Measurements from ENCODE around the gene RALY.
"Not testable (repeated sequence)": the region's sequence is repeated elsewhere in the genome, so short reads cannot be mapped to it uniquely, and the experiment has no call there.

The RALY gene

DNA sequence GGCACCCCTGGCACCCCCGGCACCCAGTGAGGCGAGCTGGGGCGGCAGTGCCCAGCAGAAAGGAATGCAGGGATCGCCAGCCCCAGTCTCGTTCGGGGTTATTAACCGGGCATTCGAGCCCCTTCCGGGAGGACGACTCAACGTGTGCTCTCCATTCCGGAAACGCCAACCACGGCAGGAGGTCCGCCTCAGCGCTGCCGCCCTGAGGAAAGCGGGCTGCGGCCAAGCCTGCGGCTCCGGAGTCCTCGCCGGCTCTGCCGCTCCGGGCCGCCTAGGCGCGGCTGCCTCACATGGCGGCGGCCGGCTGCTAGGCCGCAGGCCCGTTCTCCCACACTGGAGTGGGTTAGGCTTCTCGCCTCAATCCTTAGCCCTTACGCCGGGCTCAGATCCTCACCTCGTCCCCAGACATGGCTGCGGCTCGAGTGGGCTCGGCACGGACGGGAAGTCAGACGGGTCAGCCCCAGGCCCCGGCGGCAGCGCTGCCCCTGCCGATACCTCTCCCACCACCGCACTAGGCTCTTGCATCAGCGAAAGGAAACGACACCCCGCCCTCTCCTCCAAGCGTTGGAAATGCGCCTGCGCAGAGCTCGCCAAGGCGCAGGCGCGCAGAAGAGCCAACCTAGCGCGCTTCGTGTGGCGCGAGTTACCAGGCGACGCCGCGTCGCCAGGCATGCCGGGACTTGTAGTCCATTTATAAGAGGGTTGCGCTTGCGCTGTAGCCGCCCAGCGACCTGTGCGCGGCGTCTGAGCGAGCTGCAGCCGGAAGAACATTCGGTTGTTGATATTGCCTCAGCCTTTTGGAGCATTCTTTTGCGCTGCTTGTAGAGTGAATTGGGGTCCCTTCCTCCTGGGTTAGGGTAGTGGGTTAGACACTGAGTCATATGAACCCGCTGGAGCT is 118.2 kb downstream of the RALY start, which contains the start of gene EIF2S2:
TSS of gene EIF2S2 (minus strand) at position 542 of the 898 bp plus-strand sequence. CDS start at position 409, 133 bp downstream.
- peak; percentile 91 for DNase-seq

DNA sequence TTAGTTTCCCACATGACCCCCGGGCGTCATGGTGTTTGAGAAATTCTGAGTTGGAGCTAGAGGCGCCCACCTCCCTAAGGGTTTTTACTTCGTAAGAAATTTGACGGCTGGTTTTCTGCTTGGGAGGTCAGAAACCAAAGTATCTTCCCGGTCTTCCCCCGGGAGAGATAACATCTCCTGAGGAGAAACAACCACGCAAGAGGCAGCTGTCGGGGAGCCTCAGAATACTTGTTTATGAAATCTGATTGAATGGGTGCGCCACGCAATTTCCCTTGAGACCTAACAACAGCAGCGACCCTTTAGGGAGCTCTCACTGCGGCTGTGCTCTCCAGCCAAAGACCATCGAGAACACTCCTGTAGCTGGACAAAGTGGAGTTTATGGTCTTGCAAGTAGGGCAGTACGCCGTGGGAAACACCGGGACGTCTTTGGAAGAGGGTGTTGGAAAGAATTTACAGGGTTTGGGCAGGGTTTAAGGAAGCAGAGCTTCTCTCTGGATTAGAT is 118.9 kb downstream of the RALY start:
- peak; percentile 22 for DNase-seq

DNA sequence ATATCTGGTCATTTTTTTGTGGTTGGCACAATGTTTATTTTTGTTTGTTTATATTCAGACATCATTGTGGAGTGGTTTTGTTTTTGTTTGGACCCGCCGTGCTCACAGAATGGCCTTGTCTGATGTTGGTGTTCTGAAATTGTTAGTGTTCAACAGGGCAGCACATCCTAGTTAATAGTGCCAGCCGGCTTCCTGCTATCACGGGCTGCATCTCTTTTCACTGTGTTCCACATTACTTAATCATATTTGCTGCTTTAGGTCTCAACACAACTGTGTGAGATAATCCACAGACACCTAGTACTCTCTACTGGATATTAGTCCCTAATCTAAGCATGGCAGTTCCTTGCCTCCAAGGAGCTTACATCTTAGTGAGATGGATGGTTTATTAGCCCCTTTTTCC is 121.1 kb downstream of the RALY start:
- no peak for DNase-seq

DNA sequence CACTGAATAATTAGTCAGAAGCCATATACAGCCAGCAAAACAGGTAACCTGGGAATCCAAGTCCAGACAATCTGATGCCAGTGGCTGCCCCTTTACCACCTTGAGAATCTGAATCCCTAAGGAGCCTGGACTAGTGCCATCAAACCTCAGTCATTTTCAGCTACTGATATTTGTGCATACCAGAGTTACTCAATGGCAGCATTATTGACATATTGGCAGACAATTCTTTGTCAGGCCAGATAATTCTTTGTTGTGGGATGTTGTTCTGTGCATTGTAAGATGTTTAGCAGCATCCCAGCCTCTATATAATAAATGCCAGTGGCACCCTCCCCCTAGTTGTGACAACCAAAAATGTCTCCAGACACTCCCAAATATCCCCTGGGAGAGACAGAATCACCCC is 121.5 kb downstream of the RALY start:
- no peak for DNase-seq

DNA sequence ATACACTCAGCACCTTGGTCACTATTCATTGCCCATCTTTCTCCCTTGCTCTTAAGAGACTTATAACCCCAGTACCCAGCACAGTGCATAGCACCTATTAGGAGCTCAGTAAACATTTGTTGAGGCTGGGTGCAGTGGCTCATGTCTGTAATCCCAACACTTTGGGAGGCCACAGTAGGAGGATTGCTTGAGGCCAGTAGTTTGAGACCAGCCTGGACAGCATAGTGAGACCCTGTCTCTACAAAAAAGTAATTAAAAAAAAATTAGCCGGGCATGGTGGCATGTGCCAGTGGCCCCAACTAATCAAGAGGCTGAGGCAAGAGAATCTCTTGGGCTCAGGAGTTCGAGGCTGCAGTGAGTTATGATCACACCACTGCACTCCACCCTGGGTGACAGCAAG is 126.5 kb downstream of the RALY start:
- DNase-seq, result no peak

DNA sequence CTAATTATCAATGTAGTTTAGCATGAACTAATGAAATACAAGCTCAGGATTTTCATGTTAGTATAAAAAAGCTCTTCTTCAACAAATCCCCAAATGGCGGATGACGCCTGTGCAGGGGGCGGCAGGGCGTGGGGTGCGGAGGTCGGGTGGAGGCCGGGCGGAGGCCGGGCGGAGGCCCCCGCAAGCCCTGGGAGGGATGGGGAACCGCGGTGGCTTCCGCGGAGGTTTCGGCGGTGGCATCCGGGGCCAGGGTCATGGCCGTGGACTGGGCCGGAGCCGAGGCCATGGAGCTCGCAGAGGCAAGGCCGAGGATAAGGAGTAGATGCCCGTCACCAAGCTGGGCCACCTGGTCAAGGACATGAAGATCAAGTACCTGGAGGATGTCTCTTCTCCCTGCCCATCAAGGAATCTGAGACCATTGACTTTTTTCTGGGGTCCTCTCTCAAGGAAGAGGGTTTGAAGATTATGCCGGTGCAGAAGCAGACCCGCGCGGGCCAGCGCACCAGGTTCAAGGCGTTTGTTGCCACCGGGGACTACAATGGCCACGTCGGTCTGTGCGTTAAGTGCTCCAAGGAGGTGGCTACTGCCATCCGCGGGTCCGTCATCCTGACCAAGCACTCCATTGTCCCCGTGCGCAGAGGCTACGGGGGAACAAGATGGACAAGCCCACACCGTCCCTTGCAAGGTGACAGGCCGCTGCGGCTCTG is 128.7 kb downstream of the RALY start:
- DNase-seq, result no peak

DNA sequence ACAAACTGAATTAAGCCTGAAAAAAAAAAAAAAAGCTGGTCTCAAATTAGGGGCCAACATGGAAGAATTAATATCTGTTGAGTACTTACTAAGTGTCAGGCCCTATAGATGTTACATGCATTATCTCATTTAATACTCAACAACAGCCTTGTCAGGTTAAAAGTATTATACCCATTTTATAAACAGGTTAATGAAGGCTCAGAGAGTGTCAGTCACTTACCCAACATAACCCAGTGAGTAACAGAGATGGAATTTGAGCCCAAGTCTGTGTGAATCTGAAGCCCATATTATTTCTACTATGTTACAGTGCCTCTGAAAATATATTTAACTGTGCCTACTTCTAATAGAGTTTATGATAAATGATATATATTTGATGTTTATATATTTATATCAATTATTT is 129.6 kb downstream of the RALY start:
- DNase-seq, result no peak

DNA sequence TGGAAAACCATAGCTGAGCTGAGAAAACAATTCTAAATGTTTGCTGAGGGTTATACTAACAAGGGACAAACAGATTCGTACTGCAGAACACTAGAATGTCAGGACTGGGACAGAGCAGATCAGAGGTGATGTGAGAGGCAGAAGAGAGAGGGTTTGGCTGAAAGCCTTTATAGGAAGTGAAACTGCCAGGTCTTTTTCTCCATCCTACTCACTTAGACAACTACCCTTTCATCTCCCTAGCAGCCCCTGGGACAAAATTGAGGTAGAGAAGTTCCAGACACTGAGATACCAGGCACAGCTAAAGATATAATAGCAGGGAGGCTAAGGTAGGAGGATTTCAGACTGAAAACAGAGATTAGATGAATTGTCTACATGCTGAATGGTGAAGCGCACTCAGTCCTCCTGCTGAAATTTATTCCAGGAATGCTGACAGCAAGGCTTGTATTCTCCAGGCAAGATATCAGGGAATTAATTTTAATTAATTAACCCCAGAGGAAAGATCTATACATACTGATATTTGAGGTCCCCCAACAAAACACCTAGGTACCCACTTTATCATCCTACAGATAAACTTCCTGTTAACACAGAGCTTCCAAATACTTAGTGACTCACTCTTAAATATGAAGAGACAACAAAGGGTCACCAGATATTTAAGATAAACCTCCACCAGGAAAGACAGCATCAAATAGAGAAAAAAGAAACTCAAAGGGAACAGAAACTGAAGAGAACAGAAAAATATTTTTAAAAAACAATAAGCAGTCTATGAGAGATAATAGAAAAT is 130.9 kb downstream of the RALY start:
- DNase-seq, result no peak

DNA sequence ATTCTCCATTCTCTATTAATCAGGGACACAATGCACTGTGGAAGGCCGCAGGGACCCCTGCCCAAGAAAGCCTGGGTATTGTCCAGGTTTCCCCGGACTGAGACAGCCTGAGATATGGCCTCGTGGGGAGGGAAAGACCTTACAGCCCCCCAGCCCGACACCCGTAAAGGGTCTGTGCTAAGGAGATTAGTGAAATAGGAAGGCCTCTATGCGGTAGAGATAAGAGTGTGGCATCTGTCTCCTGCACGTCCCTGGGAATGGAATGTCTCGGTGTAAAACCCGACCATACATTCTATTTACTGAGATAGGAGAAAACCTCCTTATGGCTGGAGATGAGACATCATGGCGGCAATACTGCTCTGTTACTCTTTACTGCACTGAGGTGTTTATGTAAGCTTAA is 134.1 kb downstream of the RALY start:
- no peak for DNase-seq

DNA sequence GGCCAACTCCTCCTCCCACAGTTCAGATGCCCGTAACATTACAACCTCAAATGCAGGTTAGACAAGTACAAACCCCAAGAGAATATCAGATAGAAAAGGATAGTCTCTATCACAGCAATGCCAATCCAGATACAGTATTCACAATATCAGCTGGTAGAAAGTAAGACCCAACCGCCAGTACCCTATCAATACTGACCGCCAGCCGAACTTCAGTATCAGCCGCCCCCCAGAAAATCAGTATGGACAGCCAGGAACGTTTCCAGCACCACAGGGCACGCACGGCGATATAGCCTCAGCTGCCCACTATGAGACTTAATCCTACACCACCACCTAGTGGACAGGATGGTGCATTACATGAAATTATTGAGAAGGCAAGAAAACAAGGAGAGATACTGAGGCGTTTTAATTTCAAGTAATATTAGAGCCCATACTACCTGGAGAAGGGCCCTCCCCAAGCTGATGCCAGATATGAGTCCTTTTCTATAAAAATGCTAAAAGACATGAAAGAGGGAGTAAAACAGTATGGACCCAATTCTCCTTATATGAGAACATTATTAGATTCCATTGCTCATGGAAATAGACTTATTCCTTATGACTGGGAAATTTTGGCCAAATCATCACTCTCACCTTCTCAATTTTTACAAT is 135.9 kb downstream of the RALY start:
- peak; percentile 21 for DNase-seq

DNA sequence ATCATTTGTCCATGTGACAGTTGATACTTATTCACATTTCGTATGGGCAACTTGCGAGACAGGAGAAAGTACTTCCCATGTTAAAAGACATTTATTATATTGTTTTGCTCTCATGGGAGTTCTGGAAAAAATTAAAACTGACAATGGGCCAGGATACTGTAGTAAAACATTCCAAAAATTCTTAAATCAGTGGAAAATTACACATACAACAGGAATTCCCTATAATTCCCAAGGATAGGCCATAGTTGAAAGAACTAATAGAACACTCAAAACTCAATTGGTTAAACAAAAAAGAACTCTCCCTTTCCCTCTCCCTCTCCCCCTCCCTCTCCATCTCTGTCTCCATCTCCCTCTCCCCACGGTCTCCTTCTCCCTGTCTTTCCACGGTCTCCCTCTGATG is 137.8 kb downstream of the RALY start:
- DNase-seq, result no peak

DNA sequence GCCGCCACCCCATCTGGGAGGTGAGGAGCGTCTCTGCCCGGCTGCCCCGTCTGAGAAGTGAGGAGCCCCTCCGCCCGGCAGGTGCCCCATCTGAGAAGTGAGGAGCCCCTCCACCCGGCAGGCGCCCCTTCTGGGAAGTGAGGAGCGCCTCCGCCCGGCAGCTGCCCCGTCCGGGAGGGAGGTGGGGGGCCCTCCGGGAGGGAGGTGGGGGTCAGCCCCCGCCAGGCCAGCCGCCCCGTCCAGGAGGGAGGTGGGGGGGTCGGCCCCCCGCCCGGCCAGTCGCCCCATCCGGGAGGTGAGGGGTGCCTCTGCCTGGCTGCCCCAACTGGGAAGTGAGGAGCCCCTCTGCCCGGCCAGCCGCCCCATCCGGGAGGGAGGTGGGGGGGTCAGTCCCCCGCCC is 138.8 kb downstream of the RALY start:
- not testable (repeated sequence) for DNase-seq

DNA sequence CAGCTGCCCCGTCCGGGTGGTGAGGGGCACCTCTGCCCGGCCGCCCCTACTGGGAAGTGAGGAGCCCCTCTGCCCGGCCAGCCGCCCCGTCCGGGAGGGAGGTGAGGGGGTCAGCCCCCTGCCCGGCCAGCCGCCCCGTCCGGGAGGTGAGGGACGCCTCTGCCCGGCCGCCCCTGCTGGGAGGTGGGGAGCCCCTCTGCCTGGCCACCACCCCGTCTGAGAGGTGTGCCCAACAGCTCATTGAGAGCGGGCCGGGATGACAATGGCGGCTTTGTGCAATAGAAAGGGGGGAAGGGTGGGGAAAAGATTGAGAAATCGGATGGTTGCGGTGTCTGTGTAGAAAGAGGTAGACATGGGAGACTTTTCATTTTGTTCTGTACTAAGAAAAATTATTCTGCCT is 139.2 kb downstream of the RALY start:
- not testable (repeated sequence) for DNase-seq

DNA sequence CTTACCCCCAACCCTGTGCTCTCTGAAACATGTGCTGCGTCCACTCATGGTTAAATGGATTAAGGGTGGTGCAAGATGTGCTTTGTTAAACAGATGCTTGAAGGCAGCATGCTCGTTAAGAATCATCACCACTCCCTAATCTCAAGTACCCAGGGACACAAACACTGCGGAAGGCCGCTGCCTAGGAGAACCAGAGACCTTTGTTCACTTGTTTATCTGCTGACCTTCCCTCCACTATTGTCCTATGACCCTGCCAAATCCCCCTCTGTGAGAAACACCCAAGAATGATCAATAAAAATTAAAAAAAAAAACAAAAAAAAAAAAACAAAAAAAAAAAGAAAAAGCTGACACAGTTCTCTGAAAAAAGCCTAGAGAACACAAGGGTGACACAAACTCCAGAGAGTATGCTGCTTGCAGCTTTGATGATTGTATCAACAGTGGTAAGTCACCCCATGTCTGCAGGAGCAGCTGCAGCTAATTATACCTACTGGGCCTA is 139.7 kb downstream of the RALY start:
- DNase-seq, result not testable (repeated sequence)
